AG04449 (cell line): ENCODE measurements around the gene TRIO.

Experiments used
- CTCF ChIA-PET: fragments of 350-600 bp; formaldehyde crosslinking; extraction: SDS; loops from one replicate; lab custom pipeline; 2021; ENCODE audit warnings: antibody characterized with exemption; lab: Yijun Ruan, JAX
- POLR2A ChIA-PET: fragments of 400-600, 350-600 bp; formaldehyde crosslinking; extraction: SDS; loops from one replicate; lab custom pipeline; 2020; ENCODE audit warnings: antibody characterized with exemption, inconsistent platforms; lab: Yijun Ruan, JAX
- DNase-seq: peaks from one replicate; pipeline ENCODE4 v3.0.0-alpha.2; 2010; ENCODE audit warnings: low read depth, low spot score
- H3K4me3 ChIP-seq: 2 replicates; pipeline ENCODE4 v1.5.1; 2011; ENCODE audit warnings: low read depth, mild to moderate bottlenecking, control low read depth, low read length
- TF ChIP-seq, protein P1 (sequence below): IDR thresholded peaks from one replicate; pipeline ENCODE4 v1.5.1; 2011; ENCODE audit warnings: mild to moderate bottlenecking, moderate library complexity, low read length, control low read depth, inconsistent platforms; ENCODE audit not compliant: insufficient read depth; ENCODE audit errors: missing control alignments

The TRIO gene

DNA sequence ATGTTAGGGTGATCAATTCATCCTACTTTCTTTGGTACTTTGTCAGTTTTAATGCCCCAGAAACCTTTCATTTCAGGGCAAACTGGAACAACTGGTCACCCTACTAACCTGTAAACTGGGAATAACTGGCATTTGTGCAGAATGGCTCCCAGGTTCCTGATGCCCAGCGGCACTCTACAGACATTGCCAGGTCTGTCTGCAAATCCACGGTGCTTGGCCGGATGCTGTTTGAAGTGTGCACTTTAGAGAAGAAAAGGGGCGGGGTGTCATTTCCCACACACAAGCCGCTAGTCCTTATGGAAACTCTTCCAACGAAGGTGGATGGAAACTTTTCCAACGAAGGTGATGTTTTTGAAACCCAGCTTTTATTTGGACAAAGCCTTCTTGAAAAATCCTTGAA lies 388.5 kb downstream of the TRIO start:
- TF ChIP-seq, protein P1, sequence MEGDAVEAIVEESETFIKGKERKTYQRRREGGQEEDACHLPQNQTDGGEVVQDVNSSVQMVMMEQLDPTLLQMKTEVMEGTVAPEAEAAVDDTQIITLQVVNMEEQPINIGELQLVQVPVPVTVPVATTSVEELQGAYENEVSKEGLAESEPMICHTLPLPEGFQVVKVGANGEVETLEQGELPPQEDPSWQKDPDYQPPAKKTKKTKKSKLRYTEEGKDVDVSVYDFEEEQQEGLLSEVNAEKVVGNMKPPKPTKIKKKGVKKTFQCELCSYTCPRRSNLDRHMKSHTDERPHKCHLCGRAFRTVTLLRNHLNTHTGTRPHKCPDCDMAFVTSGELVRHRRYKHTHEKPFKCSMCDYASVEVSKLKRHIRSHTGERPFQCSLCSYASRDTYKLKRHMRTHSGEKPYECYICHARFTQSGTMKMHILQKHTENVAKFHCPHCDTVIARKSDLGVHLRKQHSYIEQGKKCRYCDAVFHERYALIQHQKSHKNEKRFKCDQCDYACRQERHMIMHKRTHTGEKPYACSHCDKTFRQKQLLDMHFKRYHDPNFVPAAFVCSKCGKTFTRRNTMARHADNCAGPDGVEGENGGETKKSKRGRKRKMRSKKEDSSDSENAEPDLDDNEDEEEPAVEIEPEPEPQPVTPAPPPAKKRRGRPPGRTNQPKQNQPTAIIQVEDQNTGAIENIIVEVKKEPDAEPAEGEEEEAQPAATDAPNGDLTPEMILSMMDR, result no peak
- no peak for DNase-seq
- no peak overlapping the region for H3K4me3 ChIP-seq
- CTCF ChIA-PET, result interaction anchor here (1.0 kb wide), 1 partner anchor 116 kb away, joined by 4 read pairs; no protein-coding TSS in a partner anchor
- POLR2A ChIA-PET, result no interaction called here

DNA sequence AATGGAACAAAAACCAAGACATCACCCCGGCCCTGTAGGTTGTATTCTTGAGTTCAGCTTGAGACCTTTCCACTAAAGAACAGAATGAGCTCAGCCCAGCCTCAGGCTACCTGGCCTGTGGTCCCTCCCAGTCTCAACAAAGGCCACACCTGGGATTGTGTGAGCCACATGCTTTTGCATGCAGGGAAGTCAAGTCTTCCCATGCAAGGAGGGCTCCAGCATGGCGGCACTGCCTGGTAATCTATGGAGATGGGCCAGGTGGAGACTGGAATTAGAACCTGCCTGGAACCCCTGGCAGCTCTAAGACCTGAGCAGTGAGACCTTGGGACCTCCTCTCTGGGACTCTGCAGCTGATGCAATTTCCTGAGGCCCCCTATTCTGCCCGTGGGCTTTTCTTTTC lies 389.0 kb downstream of the TRIO start:
- H3K4me3 ChIP-seq, result no peak overlapping the region
- CTCF ChIA-PET, result interaction anchor here (1.0 kb wide), 1 partner anchor 116 kb away, joined by 4 read pairs; no protein-coding TSS in a partner anchor
- TF ChIP-seq, protein P1, result no peak
- DNase-seq, result no peak
- POLR2A ChIA-PET, result no interaction called here

DNA sequence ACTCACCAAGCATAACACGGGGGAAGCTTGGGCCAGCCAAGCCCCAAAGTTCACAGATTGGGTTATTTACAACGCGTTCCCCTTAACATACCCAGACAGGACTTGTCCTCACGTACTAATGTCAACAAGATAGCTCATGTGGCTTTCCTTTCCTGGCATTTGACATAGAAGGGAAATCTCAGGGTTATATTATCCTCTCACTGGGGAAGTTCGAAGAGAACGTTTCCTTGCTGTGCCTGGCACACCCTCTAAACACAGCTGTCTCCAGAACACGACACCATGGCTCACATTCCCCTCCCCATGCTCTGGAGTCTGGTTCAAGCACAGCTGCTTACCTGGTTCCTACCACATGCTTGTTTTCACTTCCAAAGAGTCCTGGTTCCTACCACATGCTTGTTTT lies 391.6 kb downstream of the TRIO start:
- no peak for DNase-seq
- POLR2A ChIA-PET, result interaction anchor here (0.7 to 1.0 kb wide), 2 partner anchors 18 to 28 kb away, joined by 3 read pairs; no protein-coding TSS in a partner anchor
- no peak overlapping the region for H3K4me3 ChIP-seq
- CTCF ChIA-PET, result interaction anchor here (0.9 kb wide), 1 partner anchor 9 kb away, joined by 3 read pairs; no protein-coding TSS in a partner anchor
- TF ChIP-seq, protein P1, result no peak

DNA sequence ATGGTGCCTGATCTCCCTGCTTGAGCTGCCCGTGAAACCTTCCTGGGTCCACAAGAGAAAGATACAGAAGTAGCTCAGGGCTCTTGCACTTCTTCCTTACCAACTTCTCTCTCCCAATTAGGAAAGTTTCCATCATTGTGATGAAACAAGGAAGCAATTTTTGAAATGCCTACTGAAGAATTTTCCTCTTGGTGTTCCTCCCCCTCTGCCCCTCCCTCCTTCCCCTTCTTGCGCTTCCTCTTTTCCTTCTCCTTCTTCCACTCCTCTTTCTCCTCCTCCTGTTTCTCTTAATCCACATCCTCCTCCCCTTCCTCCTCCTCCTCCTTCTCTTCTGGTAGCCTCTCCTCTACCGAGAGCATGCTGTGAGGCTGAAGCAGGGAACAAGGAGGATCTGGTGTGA lies 402.2 kb downstream of the TRIO start:
- POLR2A ChIA-PET, result no interaction called here
- DNase-seq, result no peak
- CTCF ChIA-PET, result no interaction called here
- TF ChIP-seq, protein P1, result no peak
- H3K4me3 ChIP-seq, result no peak overlapping the region

DNA sequence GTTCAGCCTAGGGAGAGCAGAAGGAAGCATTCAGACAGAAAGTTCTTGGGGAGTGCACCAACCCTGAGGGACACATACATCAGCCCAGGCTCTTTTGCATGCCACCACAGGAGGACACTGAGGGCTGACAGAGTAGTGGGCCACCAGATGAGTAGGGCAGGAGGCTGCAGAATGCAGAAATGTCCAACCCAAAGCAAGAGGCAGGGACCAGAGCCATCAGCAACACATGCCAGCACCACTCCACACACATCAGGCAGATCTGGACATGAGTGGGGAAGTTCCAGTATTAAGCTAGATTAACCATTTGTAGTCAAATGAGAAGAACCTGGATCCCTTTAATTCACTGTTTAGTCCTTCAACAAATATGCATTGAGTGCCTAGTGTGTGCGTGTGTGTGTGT lies 402.7 kb downstream of the TRIO start:
- CTCF ChIA-PET, result no interaction called here
- H3K4me3 ChIP-seq, result no peak overlapping the region
- DNase-seq, result no peak
- TF ChIP-seq, protein P1, result no peak
- POLR2A ChIA-PET, result no interaction called here

DNA sequence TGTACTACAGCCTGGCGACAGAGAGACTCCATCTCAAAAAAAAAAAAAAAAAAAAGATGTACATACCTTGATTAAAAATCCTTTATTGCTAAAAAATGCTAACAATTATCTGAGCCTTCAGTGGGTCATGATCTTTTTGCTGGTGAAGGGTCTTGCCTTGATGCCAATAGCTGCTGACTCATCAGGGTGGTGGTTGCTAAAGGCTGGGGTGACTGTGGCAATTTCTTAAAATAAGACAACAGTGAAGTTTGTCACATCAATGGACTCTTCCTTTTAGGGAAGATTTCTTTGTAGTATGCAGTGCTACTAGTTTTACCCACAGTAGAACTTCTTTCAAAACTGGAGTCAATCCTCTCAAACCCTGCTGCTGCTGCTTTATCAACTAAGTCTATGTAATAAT lies 404.5 kb downstream of the TRIO start:
- DNase-seq, result no peak
- no peak overlapping the region for H3K4me3 ChIP-seq
- ChIA-PET CTCF (no interaction called here), POLR2A (no interaction called here)
- TF ChIP-seq, protein P1, result no peak
